Calu3 (cell line): Measurements from ENCODE around the gene CAMK1G. TPM values are rescaled to one million over a fixed set of nuclear protein-coding genes. Genes with fewer than 3 reads are reported as not detected.

Source experiments
- BruUV-seq: library from RNA; stranded (reverse); fragments of 400-500 nt; replicated peaks from 2 replicates; lab custom pipeline; 2021; lab: Mats Ljungman, UMichigan
- CTCF ChIA-PET: fragments of 300-600 bp; sonication (Branson Sonifier 250); formaldehyde crosslinking; loops from one replicate; lab custom pipeline; 2022; ENCODE audit warnings: antibody characterized with exemption; lab: Charles Lee
- DNase-seq: peaks from one replicate; pipeline ENCODE4 v3.0.0; 2022
- H3K27ac Mint-ChIP-seq: one replicate; pipeline ENCODE4 v1.8.0; 2022; ENCODE audit warnings: mixed read lengths; ENCODE audit not compliant: unreplicated experiment
- H3K27me3 Mint-ChIP-seq: one replicate; pipeline ENCODE4 v1.8.0; 2022; ENCODE audit warnings: mixed read lengths; ENCODE audit not compliant: unreplicated experiment
- H3K36me3 Mint-ChIP-seq: one replicate; pipeline ENCODE4 v1.8.0; 2022; ENCODE audit warnings: mild to moderate bottlenecking, moderate library complexity, mixed read lengths; ENCODE audit not compliant: insufficient read depth, unreplicated experiment
- H3K4me1 Mint-ChIP-seq: one replicate; pipeline ENCODE4 v1.8.0; 2022; ENCODE audit warnings: mild to moderate bottlenecking, low read depth, mixed read lengths; ENCODE audit not compliant: unreplicated experiment
- H3K4me3 Mint-ChIP-seq: one replicate; pipeline ENCODE4 v1.8.0; 2022; ENCODE audit warnings: mild to moderate bottlenecking, low read depth, moderate library complexity, mixed read lengths; ENCODE audit not compliant: unreplicated experiment
- H3K9me3 Mint-ChIP-seq: one replicate; pipeline ENCODE4 v1.8.0; 2022; ENCODE audit warnings: low read depth, mixed read lengths; ENCODE audit not compliant: unreplicated experiment
- intact Hi-C: fragments of 100-400 bp; cut with micrococcal nuclease; formaldehyde crosslinking; loops from one replicate; pipeline ENCODE4 v1.10.0; 2022; ENCODE audit not compliant: unreplicated experiment
- total RNA-seq: library from RNA; stranded (reverse); gene quantifications from 2 replicates; pipeline ENCODE4 v1.2.3, GENCODE V29; 2022
- TF ChIP-seq, protein P1 (sequence below): fragments of 200-600 bp; IDR thresholded peaks from one replicate; pipeline ENCODE4 v1.8.0; 2022; ENCODE audit warnings: antibody characterized with exemption; ENCODE audit not compliant: unreplicated experiment

Gene CAMK1G
- total RNA-seq, 1 experiment from 2014 or later: not detected

DNA sequence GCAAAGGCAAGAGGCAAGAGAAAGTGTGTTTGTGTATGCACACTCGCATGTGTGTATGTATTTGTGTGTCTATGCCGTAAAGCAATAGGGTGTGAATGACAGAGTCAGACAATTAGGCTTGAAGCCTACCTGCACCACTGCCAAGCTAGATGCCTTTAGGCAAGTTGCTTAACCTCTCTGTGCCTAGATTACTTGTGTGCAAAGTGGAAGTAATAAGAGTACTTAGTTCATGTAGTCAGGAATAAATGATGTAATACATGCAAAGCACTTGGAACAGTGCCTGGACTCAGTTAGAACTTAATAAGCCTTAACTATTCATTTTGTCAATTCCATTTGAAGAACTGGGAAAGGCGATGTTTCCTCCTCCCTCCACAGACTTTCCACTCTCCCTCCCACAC lies 37.0 kb downstream of the CAMK1G start:
- TF ChIP-seq, protein P1, sequence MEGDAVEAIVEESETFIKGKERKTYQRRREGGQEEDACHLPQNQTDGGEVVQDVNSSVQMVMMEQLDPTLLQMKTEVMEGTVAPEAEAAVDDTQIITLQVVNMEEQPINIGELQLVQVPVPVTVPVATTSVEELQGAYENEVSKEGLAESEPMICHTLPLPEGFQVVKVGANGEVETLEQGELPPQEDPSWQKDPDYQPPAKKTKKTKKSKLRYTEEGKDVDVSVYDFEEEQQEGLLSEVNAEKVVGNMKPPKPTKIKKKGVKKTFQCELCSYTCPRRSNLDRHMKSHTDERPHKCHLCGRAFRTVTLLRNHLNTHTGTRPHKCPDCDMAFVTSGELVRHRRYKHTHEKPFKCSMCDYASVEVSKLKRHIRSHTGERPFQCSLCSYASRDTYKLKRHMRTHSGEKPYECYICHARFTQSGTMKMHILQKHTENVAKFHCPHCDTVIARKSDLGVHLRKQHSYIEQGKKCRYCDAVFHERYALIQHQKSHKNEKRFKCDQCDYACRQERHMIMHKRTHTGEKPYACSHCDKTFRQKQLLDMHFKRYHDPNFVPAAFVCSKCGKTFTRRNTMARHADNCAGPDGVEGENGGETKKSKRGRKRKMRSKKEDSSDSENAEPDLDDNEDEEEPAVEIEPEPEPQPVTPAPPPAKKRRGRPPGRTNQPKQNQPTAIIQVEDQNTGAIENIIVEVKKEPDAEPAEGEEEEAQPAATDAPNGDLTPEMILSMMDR: no peak
- H3K4me1 Mint-ChIP-seq: no peaks in the 10 kb centered on the region
- no peak overlapping the region for H3K4me3 Mint-ChIP-seq
- intact Hi-C loops: no loop called here
- CTCF ChIA-PET: no interaction called here
- H3K27me3 Mint-ChIP-seq: no peaks in the 10 kb centered on the region
- BruUV-seq: no TSS peak
- H3K27ac Mint-ChIP-seq: no peak overlapping the region
- H3K9me3 Mint-ChIP-seq: no peaks in the 10 kb centered on the region
- DNase-seq: no peak
- H3K36me3 Mint-ChIP-seq: peaks cover 71% of the 10 kb centered on the region

DNA sequence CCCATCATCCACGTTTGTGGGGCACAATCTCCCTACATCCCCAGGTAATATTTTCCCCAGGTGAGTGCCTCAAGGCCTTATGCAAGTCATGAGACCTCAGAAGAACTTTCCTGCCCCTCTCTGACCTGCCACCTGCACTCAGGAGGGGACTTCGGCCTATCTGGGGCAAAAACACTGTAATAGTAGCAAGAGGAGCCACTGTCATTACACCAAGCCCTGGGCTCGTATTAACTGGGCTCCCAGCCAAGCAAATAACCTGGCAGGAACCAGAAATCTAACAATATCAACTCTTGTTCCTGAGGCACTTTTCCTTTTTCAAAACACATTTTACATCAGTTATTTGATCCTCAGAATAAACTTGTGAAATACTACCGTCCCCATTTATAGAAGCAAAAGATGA lies 37.8 kb downstream of the CAMK1G start:
- no peak overlapping the region for H3K4me3 Mint-ChIP-seq
- CTCF ChIA-PET: no interaction called here
- no TSS peak for BruUV-seq
- intact Hi-C loops: no loop called here
- H3K4me1 Mint-ChIP-seq: no peaks in the 10 kb centered on the region
- H3K27ac Mint-ChIP-seq: peak overlapping the region; percentile 2
- peaks cover 72% of the 10 kb centered on the region for H3K36me3 Mint-ChIP-seq
- TF ChIP-seq, protein P1: no peak
- H3K27me3 Mint-ChIP-seq: no peaks in the 10 kb centered on the region
- no peaks in the 10 kb centered on the region for H3K9me3 Mint-ChIP-seq
- DNase-seq: no peak

DNA sequence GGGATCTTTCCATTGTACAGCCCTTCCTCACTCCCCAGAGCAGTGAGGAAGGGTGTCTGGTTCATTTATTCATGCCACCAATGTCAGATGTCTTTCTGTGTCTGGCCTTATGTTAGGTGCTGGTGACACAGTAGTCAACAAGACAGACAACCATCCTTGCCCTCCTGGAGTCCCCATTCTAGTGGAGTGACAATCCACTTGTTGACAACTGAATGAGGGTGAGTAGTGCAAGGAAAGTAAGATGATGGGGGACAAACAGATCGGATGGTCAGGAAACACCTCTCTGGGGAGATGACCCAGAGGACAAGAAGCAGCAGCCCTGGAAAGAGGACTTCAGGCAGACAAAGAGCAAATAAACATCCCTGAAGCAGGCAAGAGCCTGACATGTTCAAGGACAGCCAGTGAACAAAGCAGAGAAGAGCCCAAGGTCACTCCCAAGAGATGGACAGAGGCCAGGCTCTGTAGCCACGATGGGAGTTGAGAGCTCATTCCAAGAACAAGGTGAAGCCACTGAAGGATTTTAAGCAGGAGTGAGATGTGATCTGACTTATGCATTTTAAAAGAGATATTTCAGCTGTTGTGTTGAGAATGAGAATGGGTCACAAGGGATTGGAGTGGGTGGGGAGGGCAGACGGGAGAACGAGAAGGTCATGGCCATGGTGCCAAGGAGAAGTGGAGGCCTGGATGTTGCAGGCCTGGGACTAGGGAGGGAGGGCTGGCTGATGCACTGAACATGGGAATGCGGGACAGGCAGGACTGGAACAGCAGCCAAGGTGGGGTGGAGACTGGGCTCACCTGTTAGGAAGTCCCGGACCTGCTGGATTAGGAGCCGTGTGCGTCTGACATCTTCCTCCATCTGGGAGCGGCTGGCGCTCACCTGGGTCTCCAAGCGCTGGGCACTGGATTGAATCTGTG lies 38.5 kb downstream of the CAMK1G start:
- Mint-ChIP-seq H3K9me3 (no peaks in the 10 kb centered on the region), H3K27ac (peak overlapping the region; percentile 2), H3K4me1 (no peaks in the 10 kb centered on the region), H3K4me3 (no peak overlapping the region), H3K27me3 (no peaks in the 10 kb centered on the region), H3K36me3 (peaks cover 72% of the 10 kb centered on the region)
- BruUV-seq: no TSS peak
- CTCF ChIA-PET: no interaction called here
- no peak for DNase-seq
- TF ChIP-seq, protein P1: no peak
- intact Hi-C loops: no loop called here

GRCh38 chr1:209622841-209623829 lies 39.6 kb downstream of the CAMK1G start:
- TF ChIP-seq, protein P1: no peak
- Mint-ChIP-seq H3K27ac (no peak overlapping the region), H3K36me3 (peaks cover 73% of the 10 kb centered on the region), H3K9me3 (no peaks in the 10 kb centered on the region), H3K4me1 (no peaks in the 10 kb centered on the region), H3K27me3 (no peaks in the 10 kb centered on the region), H3K4me3 (no peak overlapping the region)
- DNase-seq: no peak
- CTCF ChIA-PET: interaction anchor here (0.7 to 1.5 kb wide), 3 partner anchors 10 to 54 kb away, joined by 3 read pairs; partner anchors contain the start of gene LAMB3
- intact Hi-C loops: no loop called here
- TSS peak; percentile 50 for BruUV-seq
